Left kidney (tissue), 2 donors: Measurements from ENCODE around the gene KRT16. TPM values are rescaled to one million over a fixed set of nuclear protein-coding genes. Genes with fewer than 3 reads are reported as not detected.
"Not testable (repeated sequence)": the region's sequence is repeated elsewhere in the genome, so short reads cannot be mapped to it uniquely, and the experiment has no call there.

Experiments used
- DNase-seq: peaks from one replicate; pipeline ENCODE4 v3.0.0-alpha.2; 2013
- polyA plus RNA-seq: library from polyadenylated mRNA; unstranded; fragments of 120-200 nt; gene quantifications from one replicate; pipeline ENCODE4 v1.2.1, GENCODE V29; 2013; ENCODE audit not compliant: insufficient read length

Gene KRT16
- polyA plus RNA-seq, 1 donor: not detected

DNA sequence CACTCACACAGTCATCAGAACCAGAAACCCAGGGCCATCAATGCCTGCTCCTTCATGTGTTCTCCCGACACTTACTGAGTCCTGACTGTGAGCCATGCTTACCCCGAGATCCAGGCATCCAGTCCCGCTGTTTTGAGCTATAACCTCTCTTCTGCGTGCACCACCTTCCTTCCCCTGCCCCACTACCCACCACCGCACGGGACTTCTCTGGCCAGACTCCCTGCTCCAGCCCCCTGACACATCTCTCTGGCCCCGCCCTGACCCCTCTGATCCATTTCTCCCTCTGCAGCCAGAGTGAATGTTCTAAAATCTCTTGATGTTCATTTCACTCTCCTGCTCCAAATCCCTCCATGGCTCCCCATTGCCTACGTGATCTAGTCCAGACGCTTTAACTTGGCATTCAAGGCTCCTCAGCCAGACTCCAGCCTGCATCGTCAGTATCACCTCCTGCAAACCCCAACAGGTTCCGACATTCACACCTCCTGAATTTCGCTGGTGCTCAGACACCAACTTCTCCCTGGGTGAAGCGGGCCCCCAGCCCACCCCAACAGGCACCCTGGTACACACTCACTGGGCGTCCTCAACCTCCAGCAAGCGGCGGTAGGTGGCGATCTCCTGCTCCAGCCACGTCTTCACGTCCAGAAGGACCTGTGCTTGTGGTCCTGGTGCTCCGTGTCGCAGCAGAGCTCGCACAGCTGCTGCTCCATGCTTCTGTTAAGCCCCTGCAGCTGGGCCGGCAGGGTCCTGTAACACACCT is 14.9 kb upstream of the KRT16 start:
- DNase-seq: no peak

DNA sequence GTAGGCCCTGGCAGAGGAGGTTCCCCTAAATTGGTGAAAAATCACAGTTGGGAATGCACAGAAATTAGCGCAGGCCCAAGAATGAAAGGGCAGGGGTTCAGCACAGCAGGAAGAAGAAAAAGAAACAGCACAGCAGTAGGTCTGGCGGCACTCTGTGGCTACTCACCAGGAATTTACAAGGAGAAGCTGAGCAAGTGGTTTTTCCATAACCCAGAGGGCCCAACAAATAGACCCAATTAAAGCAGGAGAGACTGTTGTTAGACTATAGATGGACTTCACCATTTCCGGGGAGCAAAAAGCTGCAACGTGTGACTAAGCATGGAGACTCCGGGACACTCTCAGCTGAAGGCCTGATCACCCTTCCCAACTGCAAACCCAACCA is 14.3 kb upstream of the KRT16 start:
- DNase-seq: not testable (repeated sequence)

DNA sequence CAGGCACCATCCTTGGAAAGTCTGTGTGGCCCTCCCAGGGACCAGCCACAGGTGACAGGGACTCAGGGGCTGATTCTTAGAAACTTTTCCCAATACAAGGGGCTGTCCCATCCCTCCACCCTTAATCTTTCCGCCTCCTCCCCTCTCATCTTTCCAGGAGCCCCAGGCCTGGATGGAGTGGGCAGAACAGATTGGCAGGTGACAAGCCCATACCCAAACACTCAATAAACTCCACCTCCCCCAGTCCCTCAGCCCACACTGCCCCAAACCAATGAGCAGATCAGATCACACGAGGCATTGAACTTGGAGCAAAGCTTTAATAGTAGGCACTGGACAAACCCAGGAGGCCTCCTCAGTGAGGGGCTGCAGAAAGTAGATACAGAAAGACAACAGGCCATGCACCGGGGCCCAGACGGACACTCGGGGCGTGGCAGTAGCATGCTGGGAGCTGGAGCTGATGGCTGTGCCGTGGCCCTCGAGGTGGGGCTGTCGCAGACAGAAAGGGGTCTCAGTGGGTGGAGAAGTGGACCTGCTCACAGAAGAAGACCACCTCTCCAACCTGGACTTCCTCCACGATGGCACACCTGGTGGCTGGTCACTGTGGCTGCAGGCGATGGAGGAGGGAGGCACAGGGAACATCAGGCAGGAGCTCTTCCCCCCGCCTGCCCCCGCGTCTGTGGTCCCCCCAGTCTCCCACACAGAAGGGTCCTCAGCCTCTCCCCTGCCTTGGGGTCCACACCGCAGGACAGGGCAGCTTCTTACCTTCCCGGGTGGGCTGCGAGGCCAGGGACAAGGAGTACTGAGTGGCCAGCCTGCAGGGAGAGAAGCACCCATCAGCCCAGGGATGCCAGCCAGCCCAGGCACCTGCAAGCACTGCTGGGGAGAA is 13.7 kb upstream of the KRT16 start:
- DNase-seq: not testable (repeated sequence)

GRCh38 chr17:41625602-41626001 is 13.0 kb upstream of the KRT16 start:
- no peak for DNase-seq

DNA sequence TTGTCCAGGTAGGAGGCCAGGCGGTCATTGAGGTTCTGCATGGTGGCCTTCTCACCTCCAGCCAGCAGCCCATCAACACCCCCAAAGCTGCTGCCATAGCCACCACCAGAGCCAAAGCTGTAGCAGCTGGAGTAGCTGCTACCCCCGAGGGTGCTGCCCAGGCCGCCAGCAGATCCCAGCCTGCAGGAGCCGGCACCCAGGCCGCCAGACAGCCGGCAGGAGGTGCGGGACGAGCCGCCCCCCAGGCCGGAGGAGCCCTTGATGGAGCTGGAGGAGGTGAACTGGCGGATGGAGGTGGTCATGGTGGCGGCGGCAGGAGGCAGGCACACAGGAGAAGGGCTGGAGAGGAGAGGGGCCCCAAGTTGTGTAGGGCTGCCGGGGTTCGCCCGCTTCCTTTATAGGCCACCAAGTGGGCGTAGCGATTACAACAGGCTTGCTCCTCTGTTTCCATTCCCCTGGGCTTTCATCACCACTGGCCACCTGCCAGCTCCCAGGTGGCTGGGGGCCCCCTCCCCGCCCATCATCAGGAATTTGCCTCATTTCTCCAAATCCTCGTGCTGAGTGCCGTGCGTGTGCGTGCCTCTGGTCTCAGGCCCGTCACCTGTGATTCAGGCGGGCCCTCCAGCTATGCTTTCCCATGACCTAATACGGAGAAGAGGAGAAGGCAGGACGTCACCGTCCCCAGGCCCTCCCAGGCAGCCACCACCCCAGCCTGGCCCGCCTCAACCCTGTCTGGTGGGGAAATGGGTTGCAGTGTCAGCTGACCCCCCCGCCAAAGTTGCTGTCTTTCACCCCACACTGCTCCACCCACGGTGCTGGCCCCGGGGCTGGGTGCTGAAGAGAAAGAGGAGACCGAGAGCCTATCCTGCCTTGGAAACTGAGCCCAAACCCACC is 11.9 kb upstream of the KRT16 start, which contains the start of gene KRT17:
TSS of gene KRT17 (minus strand) at position 368 of the 894 bp plus-strand sequence. CDS start at position 302, 66 bp downstream.
- DNase-seq: no peak

DNA sequence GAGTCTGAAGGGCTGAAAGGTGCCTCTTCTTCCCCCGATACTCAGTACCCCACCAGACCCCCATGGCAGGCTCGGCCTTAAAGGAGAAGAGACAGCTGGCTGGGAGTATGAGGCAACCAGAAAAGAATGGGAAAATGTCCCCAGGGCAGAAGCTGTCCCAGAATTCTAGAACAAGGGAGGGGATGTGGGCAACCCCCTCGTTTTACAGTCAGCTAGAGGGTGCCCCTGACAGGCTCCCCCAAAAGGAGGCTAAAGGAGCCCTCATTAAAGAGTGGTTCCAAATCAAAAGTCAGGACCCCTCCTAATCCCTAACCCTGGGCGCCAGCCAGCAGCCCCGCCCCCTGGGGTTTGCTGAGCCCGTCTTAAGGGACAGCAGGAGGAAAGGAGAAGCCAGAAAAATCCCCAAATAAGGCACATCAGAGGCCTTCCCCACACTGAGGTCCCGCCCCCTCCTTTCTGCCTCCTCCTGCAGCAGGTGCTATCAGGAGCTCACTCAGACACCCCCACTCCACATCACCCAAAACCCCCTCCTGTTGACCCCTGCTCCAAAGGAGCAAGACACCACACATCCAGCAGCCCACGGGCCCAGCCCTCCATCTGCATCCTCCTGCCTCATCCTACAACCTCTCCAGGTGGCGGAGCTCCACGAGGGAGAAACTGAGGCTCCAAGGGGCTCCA is 10.8 kb upstream of the KRT16 start:
- DNase-seq: not testable (repeated sequence)

- not testable (repeated sequence) for DNase-seq
Observed at GRCh38 chr17:41622340-41623183, 10.0 kb upstream of the KRT16 start.

- no peak for DNase-seq
Observed at GRCh38 chr17:41621916-41622315, 9.3 kb upstream of the KRT16 start.

GRCh38 chr17:41621435-41621817 is 8.9 kb upstream of the KRT16 start:
- DNase-seq: not testable (repeated sequence)

GRCh38 chr17:41620583-41621434 is 8.2 kb upstream of the KRT16 start:
- DNase-seq: no peak

- not testable (repeated sequence) for DNase-seq
Observed at GRCh38 chr17:41619927-41620582, 7.5 kb upstream of the KRT16 start.

DNA sequence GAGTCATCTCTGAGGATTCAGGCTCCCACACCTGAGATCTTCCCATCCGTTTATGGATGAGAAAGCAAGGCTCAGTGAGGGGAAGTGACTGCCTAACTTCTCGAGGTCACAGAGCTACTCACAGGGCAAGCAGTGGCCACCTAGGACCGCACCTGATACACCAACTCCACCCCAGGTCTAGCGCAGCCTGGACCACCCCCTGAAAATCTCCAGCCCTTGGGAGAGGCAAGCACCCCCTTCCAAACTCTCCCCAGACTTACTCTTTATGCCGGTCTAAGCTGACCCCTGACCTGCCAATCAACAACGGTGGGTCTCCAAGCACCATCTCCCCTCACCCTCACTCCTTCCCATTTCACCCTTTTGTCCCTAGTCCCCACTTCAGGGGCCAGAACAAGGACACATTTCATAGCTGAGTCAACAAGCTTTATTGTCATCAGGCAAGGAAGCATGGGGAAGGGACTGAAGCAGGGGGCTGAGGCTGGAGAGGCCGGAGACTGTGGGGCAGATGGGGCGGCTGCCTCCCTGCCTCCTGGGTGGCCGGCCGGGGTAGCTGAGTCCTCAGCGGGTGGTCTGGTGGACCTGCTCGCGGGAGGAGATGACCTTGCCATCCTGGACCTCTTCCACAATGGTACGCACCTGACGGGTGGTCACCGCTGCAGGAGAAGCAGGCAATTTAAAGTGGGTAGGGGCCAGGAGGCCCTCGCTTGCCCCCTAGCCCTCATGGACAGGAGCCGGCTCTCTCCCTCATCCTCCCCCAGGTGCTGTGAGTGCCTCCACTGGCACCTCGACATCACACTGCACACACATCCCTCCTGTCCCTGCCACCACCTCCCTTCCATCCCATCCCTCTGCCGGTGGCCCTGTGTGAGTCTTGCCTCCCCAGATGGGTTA is 6.7 kb upstream of the KRT16 start:
- DNase-seq: no peak

DNA sequence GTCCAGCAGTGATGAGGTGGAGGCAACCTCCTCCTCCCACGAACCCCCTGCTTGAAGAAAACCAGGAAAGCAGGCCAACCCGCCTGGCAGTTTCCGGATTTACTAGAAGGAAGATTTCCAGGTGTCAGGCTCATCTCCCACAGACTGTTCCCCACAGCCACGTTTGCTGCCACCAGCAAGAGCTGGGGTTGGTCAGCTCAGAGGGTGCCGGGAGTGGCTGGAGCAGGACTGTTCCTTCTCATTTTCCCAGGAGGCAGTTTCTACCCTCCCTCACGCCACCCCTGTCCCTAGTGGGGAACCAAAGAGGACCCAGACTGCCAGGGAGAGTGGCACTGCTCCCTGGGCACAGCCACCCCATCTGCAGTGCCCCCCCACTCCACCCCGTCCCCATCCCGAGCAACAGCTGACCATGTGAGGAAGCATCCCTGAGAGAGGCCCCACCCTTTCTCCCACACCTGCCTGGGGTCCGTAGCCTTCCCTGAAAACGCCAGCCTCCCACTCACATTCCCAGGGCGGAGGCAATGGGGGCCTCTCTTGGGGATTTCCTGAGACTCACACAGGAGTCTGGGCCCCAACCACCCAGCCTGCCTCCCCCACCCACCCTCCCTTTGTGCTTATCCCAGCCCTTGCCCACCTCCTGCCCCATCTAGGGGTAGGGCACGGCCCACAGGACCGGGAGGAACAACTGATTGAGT is 5.9 kb upstream of the KRT16 start:
- DNase-seq: no peak

- DNase-seq: no peak
Observed at GRCh38 chr17:41617698-41618097, 5.1 kb upstream of the KRT16 start.

- no peak for DNase-seq
Observed at GRCh38 chr17:41617136-41617535, 4.6 kb upstream of the KRT16 start.

DNA sequence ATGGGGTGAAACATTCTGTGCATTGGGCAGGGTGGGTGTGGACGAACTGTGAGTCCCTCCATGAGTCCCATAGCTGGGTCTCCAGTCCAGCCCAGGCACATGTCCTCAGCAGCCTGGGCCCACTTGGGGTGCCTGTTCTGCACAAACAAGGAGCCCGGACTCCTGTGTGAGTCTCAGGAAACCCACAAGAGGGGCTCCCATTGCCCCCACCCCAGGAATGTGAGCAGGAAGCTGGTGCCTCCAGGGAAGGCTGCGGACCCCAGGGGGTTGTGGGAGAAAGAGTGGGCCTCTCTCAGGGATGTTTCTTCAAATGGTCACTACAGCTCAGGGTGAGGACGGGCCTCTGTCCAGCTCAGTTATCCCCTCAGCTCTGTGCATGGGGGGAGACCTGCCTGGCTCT is 3.9 kb upstream of the KRT16 start:
- DNase-seq: not testable (repeated sequence)

DNA sequence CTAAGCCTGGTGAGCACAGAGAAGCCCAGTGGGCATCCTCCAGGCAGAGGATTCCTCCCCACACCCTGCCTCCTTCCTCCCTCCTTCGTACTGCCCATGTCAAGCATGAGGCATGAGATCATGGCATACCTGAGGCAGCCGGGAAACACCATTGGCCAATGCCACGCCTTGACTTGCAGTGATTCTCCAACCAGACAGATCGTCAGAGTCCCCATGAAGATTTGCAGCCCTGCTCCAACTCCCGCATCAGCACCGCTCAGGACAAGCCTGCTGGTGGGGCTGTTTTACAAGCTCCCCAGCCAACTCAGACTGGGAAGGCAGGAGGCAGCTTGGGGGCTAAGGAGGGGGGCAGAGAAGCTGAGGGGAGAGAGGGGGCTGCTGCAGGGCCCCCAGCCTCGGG is 2.9 kb upstream of the KRT16 start:
- no peak for DNase-seq
